H1 (cell line): ENCODE data around the gene MYOCOS. TPM values are rescaled to one million over a fixed set of nuclear protein-coding genes. Genes with fewer than 3 reads are reported as not detected.

Experiments
- CHD2 ChIP-seq: IDR thresholded peaks from 2 replicates; pipeline ENCODE4 v1.6.1; 2012; ENCODE audit warnings: low read length, improper control_type of control experiment
- EGR1 ChIP-seq: IDR thresholded peaks from 2 replicates; pipeline ENCODE4 v1.6.1; 2011; ENCODE audit warnings: low read depth, low read length, borderline replicate concordance
- polyA plus RNA-seq, 7 experiments: library from polyadenylated mRNA; depleted of rRNA in 3 of 7; stranded (reverse) in 5 of 7; unstranded in 2 of 7; fragments of >200 nt in 5 of 7; fragments of 200-250 nt in 2 of 7; gene quantifications; 1 replicate in 5 of 7; 2 replicates in 1 of 7; 4 replicates in 1 of 7; pipeline versions ENCODE4 v1.2.1 to v1.2.3, GENCODE V29; 2011 to 2013; ENCODE audit warnings: missing spikeins in 2 of 7, mixed read lengths in 2 of 7
- total RNA-seq: library from RNA; stranded (reverse); fragmentation: NEBNext Ultra II Directional; extraction: Animal tissue kit (Norgen Biotek cat#: 25700); gene quantifications from 2 replicates; pipeline ENCODE4 v1.2.1, GENCODE V29; 2021

The MYOCOS gene
- total and polyA plus RNA-seq, 2 of the 8 experiments (the other 6 are each of a cell fraction or from before 2014, with no cell fraction given), result not detected

DNA sequence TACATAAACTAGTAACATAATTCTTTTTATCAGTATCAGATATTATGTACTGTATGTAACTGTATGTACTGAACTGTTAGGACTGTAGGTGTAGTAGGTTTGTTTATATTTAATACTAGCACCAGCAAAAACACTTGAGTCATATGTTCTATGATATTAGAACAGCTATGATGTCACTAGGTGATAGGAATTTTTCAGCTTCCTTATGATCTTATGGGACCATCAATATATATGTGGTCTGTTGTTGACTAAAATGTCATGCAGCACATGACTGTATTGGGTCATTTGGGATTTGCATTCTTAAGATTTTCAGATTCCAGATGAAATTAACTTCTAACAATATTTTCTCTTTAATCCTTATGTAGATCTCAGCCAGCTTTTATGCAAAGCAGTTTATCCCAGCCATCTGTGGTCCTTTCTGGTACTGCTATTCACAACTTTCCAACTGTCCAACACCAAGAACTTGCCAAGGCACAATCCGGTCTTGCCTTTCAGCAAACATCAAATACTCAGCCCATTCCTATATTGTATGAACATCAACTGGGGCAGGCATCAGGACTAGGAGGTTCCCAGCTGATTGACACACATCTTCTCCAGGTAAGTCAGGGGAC, 38.3 kb upstream of the MYOCOS start (continued):
- TF ChIP-seq EGR1, result no peak
- no peak for TF ChIP-seq CHD2
